Body of pancreas (tissue), 4 donors: ENCODE measurements around the gene CLEC11A. TPM values are rescaled to one million over a fixed set of nuclear protein-coding genes. Genes with fewer than 3 reads are reported as not detected.

ENCODE experiments used
- ATAC-seq: fragments of 150-250 bp; one replicate; pipeline ENCODE4 v1.9.1; 2016
- DNase-seq, 4 donors: peaks; one replicate each; pipeline ENCODE4 v3.0.0-alpha.2; 2019
- H3K27ac ChIP-seq, 4 donors: fragments of 200-600 bp; sonication (generic); 1 replicate in 3 of 4; 2 replicates in 1 of 4; pipeline versions ENCODE4 v1.5.1 to v1.6.1; 2016 to 2019; ENCODE audit warnings: mild to moderate bottlenecking in 1 of 4, mixed read lengths in 1 of 4, moderate library complexity in 1 of 4
- H3K27me3 ChIP-seq, 2 donors: fragments of 200-600 bp; sonication (generic); one replicate each; pipeline ENCODE4 v1.6.0; 2016; ENCODE audit warnings: mild to moderate bottlenecking in 1 of 2
- H3K36me3 ChIP-seq, 2 donors: fragments of 200-600 bp; sonication (generic); replicated peaks in 1 of 2; 2 replicates each; pipeline ENCODE4 v1.5.1; 2016; ENCODE audit warnings: low read depth in 2 of 2; ENCODE audit not compliant: insufficient read depth in 1 of 2
- H3K4me1 ChIP-seq: fragments of 200-600 bp; sonication (generic); one replicate; pipeline ENCODE4 v1.6.0; 2016
- H3K4me3 ChIP-seq, 2 donors: fragments of 200-600 bp; sonication (generic); 1 replicate in 1 of 2; 2 replicates in 1 of 2; pipeline ENCODE4 v1.5.1; 2016 to 2019
- H3K9me3 ChIP-seq, 3 donors: fragments of 200-600 bp; sonication (generic); 1 replicate in 2 of 3; 2 replicates in 1 of 3; pipeline ENCODE4 v1.5.1; 2016
- POLR2A ChIP-seq, 3 donors: fragments of 450-650 bp; IDR thresholded peaks; one replicate each; pipeline ENCODE4 v1.6.1; 2016; ENCODE audit warnings: antibody characterized with exemption in 3 of 3, mild to moderate bottlenecking in 2 of 3
- WGBS, 2 donors: methylation state at CpG; one replicate each; pipeline ENCODE4 v1.1.5; 2017; 5-methylcytosine and 5-hydroxymethylcytosine counted together
- intact Hi-C: fragments of 100-400 bp; cut with DNase I; formaldehyde crosslinking; loops from one replicate; pipeline ENCODE4 v1.15.1; 2023
- total RNA-seq, 2 donors: library from RNA; depleted of rRNA; stranded (reverse); fragments of >200 nt; gene quantifications; one replicate each; pipeline ENCODE4 v1.1.0, GENCODE V29; 2016
- TF ChIP-seq, protein P1 (sequence below), 7 experiments: fragments of 450-650 bp in 4 of 7; fragments of 200-600 bp in 3 of 7; sonication (generic) in 3 of 7; IDR thresholded peaks; one replicate each; pipeline ENCODE4 v1.5.1; 2016 to 2019; ENCODE audit warnings: antibody characterized with exemption in 7 of 7

The CLEC11A gene
- total RNA-seq, 2 donors from 2014 or later: 5.2 to 24.1 TPM

DNA sequence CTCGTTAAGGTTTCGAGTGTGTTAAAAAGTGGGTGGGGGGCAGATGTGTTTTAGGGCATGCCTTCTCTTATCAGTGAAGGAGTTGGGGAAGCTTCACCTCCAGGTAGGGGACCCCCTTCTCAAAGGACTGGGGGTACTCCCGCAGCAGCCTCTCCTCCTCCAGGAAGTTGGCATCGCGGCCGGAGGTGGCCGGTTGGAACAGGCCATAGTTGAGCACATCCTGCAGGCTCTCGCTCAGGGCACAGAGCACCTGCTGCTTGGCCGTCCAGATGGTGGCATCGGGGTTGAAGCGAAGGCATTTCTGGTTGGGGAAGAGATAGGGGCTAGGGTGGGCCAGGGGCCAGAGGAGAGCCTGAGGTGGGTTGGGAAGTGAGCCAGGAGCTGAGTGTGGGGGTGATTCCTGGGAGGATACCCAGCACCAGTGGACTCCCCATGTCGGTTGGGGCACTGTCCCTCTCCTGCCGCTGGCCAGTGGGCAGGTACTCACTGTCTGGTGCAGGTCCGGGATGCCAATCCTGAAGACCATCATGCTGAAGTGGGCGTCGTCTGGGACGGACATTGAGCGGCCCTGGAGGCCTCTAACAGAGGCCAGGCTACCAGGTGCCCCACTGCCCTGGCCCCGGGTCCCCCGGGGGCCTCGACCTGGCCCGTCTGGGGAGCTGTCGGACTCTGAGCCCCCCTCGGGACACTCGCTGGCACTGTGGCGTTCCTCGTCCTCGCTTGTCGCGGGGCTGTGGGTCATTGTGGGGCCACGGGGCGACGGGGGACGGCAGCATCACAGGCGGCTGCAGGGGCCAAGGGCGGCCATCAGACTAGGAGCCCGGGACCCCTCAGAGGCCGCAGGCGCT, 6.8 kb upstream of the CLEC11A start:
- DNase-seq: no peak
- Histone ChIP-seq H3K27ac (no peak overlapping the region), H3K4me3 (no peak overlapping the region), H3K4me1 (peaks cover 11% of the 10 kb centered on the region), H3K9me3 (no peaks in the 10 kb centered on the region), H3K36me3 (no peaks in the 10 kb centered on the region), H3K27me3 (peaks cover 0 to 13% of the 10 kb centered on the region in 2 donors)
- intact Hi-C loops: no loop called here
- ATAC-seq: no peak
- TF ChIP-seq POLR2A (IDR thresholded peaks at IDR 0.05): no peak
- TF ChIP-seq, protein P1, sequence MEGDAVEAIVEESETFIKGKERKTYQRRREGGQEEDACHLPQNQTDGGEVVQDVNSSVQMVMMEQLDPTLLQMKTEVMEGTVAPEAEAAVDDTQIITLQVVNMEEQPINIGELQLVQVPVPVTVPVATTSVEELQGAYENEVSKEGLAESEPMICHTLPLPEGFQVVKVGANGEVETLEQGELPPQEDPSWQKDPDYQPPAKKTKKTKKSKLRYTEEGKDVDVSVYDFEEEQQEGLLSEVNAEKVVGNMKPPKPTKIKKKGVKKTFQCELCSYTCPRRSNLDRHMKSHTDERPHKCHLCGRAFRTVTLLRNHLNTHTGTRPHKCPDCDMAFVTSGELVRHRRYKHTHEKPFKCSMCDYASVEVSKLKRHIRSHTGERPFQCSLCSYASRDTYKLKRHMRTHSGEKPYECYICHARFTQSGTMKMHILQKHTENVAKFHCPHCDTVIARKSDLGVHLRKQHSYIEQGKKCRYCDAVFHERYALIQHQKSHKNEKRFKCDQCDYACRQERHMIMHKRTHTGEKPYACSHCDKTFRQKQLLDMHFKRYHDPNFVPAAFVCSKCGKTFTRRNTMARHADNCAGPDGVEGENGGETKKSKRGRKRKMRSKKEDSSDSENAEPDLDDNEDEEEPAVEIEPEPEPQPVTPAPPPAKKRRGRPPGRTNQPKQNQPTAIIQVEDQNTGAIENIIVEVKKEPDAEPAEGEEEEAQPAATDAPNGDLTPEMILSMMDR (IDR thresholded peaks at IDR 0.05): no peak
- 51 to 63% methylated on average over 6 to 33 of the region's 39 CpGs for WGBS, 2 donors

DNA sequence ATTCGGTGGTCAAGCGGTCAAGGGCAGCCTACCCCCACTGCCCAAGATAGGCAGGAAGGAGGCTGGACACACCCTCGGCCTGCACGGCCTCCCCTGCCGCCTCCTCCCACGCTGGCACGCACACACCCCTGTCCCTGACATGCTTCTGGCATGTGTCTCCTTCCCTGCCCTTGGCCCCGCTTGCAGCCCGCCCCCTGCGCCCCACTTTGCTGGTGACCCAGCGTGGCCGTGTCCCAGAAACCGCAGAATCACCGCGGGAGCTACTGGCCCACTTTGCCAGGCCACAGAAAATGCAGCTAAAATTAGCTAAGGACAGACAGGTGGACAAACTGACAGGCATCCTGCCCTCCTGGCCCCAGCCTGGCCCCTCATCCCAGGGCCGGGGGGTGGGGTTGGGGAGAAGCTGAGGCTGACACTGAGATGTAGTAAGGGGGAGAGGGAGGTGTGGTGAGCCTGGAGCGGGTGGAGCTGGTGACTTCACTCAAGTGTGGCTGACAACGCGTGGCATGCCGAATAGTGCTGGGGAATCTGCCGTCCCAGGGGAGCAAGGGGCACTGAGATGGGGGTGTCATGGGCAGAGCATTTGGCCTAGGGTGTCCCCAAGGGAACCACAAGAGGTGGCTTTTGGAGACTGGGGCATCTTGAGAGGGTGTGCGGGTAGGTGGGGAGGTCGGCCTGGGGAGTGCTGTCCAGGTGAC, 6.0 kb upstream of the CLEC11A start:
- Histone ChIP-seq H3K4me1 (peaks cover 11% of the 10 kb centered on the region), H3K27ac (no peak overlapping the region), H3K27me3 (peaks cover 0 to 13% of the 10 kb centered on the region in 2 donors), H3K4me3 (no peak overlapping the region), H3K9me3 (no peaks in the 10 kb centered on the region), H3K36me3 (no peaks in the 10 kb centered on the region)
- WGBS, 2 donors: 47 to 56% methylated on average over 15 to 22 of the region's 23 CpGs
- intact Hi-C loops: no loop called here
- no peak for TF ChIP-seq POLR2A (IDR thresholded peaks at IDR 0.05)
- TF ChIP-seq, protein P1 (IDR thresholded peaks at IDR 0.05): no peak
- ATAC-seq: no peak
- no peak for DNase-seq

DNA sequence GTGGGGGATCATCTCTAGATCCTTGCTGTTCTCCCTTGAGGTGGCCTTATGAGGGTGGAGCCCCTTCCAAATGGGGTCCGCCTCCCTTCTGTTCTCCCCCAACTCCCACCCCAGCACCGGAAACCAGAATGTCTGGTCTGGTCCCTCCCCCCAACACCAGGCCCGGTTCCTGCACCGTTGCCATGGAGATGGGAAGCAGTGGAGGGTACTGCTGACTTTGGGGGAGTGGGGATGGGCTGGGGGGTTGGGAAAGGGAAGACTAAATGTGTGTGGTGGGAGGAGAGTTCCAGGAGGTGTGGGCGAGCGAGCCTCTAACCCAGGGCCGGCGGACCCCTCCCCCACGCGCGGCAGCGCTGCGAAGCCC, 5.3 kb upstream of the CLEC11A start:
- Histone ChIP-seq H3K9me3 (no peaks in the 10 kb centered on the region), H3K4me3 (no peak overlapping the region), H3K27ac (no peak overlapping the region), H3K4me1 (peaks cover 11% of the 10 kb centered on the region), H3K27me3 (peaks cover 0 to 13% of the 10 kb centered on the region in 2 donors), H3K36me3 (no peaks in the 10 kb centered on the region)
- WGBS, 2 donors: 3 to 22% methylated on average over 4 to 13 of the region's 13 CpGs
- ATAC-seq (no peak), DNase-seq (no peak)
- no peak for TF ChIP-seq POLR2A (IDR thresholded peaks at IDR 0.05)
- TF ChIP-seq, protein P1 (IDR thresholded peaks at IDR 0.05): no peak
- intact Hi-C loops: no loop called here

DNA sequence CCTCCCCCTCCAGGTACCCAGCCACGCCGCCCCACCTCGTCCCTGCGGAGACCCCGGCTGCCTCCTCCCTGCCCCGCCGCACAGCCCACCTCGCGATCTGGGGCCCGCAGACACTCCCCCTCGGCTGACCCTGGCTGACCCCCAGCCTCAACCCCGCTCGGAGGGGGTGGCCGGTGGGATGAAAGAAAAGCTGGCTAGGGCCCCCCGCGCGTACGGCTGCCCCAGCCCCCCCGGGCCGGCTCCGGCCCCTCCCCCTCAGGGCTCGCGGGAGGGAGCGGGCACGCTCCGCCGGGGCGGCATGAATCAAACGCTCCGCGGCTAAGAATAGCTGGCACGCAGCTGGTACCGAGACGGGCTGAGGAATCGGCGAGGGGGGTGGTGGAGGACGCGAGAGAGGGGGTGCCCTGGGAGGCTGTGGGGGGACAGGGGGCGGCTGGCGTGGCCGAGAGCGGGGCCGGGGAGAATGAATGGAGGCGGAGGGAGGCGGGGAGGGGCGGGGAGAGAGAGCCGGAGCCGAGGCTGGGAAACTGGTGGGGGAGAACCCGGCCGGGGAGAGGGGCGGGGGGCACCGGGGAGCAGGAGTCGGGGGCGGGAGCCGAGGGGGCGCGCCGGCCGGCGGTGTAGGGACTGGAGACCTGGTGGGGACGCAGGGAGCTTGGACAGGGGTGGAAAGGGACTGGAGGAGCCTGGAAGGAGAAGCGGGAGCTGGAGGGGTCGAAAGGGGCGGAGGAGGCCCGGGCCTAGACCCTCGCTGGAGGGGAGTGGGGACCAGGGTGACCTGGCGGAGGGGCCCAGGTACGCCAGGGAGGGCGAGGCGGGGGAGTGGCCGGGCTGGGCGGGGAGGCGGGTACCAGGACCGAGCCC, 4.7 kb upstream of the CLEC11A start:
- ATAC-seq (no peak), DNase-seq (no peak)
- Histone ChIP-seq H3K9me3 (no peaks in the 10 kb centered on the region), H3K36me3 (no peaks in the 10 kb centered on the region), H3K4me1 (peaks cover 12% of the 10 kb centered on the region), H3K27ac (no peak overlapping the region), H3K27me3 (peaks cover 0 to 13% of the 10 kb centered on the region in 2 donors), H3K4me3 (no peak overlapping the region)
- WGBS, 2 donors: 0 to 1% methylated on average over 7 to 46 of the region's 74 CpGs
- no peak for TF ChIP-seq POLR2A (IDR thresholded peaks at IDR 0.05)
- TF ChIP-seq, protein P1 (IDR thresholded peaks at IDR 0.05): no peak
- intact Hi-C loops: no loop called here
